ENCODE results near the gene FAM180A. TPM values are rescaled to one million over a fixed set of nuclear protein-coding genes. Genes with fewer than 3 reads are reported as not detected.

FAM180A gene
- polyA plus RNA-seq, 1 donor from 2014 or later, result not detected

DNA sequence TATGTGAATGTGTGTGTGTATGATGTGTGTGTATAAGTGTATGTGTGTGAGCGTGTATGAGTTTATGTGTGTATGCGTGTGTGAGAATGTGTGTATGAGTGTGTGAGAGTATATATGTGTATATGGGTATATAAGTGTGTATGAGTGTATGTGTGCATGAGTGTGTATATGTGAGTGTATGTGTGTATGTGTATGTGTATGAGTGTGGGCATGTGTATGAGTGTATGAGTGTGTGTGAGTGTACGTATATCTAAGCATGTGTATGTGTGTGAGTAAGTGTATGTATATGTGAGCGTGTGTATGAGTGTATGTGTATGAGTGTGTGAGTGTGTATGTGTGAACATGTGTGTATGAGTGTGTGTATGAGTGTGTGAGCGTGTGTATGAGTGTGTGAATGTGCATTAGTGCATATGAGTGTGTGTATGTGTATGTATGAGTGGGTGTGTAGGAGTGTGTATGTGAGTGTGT, 33.5 kb downstream of the FAM180A start (continued):
- TF ChIP-seq RAD21 (conservative IDR thresholded peaks at IDR 0.05), result no peak
- TF ChIP-seq SMC3 (conservative IDR thresholded peaks at IDR 0.05; ENCODE audit: poor library complexity), result no peak
- no peak for TF ChIP-seq POLR2AphosphoS5 (IDR thresholded peaks at IDR 0.05)

- Histone ChIP-seq H3K4me2 (ENCODE audit: low read length) (no peak overlapping the region), H2AFZ (ENCODE audit: low read depth, low read length) (no peak overlapping the region), H3K9ac (ENCODE audit: low read length) (no peak overlapping the region), H3F3A (ENCODE audit: insufficient read depth, low read length, poor library complexity, severe bottlenecking) (no peaks in the 10 kb centered on the region), H3K27ac (ENCODE audit: low read length) (no peak overlapping the region), H3K79me2 (replicated peaks; ENCODE audit: insufficient read depth, low read length) (no peaks in the 10 kb centered on the region), H3K36me3 (ENCODE audit: insufficient read depth, low read length) (no peaks in the 10 kb centered on the region), H3K27me3 (ENCODE audit: insufficient read depth, low read depth, low read length) (no peaks in the 10 kb centered on the region), H3K9me3 (ENCODE audit: low read length) (no peaks in the 10 kb centered on the region), H4K20me1 (ENCODE audit: insufficient read depth) (no peaks in the 10 kb centered on the region), H3K4me3 (ENCODE audit: low read length) (no peak overlapping the region), H3K9me2 (ENCODE audit: insufficient read depth, low read length) (no peaks in the 10 kb centered on the region)
- no peak for TF ChIP-seq EZH2 (IDR thresholded peaks at IDR 0.05; ENCODE audit: borderline replicate concordance, insufficient read depth, low read length, poor library complexity, severe bottlenecking)
- TF ChIP-seq REST (IDR thresholded peaks at IDR 0.05; ENCODE audit: borderline replicate concordance), result no peak
- TF ChIP-seq RAD21 (conservative IDR thresholded peaks at IDR 0.05), result no peak
- TF ChIP-seq MXI1 (conservative IDR thresholded peaks at IDR 0.05; ENCODE audit: poor library complexity, severe bottlenecking), result no peak
- TF ChIP-seq EP300 (conservative IDR thresholded peaks at IDR 0.05; ENCODE audit: poor library complexity, severe bottlenecking), result no peak
- no peak for TF ChIP-seq CTCF (IDR thresholded peaks at IDR 0.05; ENCODE audit: poor library complexity, severe bottlenecking)
- no peak for TF ChIP-seq POLR2AphosphoS5 (IDR thresholded peaks at IDR 0.05)
- no peak for TF ChIP-seq SMC3 (conservative IDR thresholded peaks at IDR 0.05; ENCODE audit: poor library complexity)
- no peak for TF ChIP-seq TAF1 (IDR thresholded peaks at IDR 0.05; ENCODE audit: low read depth)
Measured at GRCh38 chr7:135714534-135715009, 34.0 kb downstream of the FAM180A start.

DNA sequence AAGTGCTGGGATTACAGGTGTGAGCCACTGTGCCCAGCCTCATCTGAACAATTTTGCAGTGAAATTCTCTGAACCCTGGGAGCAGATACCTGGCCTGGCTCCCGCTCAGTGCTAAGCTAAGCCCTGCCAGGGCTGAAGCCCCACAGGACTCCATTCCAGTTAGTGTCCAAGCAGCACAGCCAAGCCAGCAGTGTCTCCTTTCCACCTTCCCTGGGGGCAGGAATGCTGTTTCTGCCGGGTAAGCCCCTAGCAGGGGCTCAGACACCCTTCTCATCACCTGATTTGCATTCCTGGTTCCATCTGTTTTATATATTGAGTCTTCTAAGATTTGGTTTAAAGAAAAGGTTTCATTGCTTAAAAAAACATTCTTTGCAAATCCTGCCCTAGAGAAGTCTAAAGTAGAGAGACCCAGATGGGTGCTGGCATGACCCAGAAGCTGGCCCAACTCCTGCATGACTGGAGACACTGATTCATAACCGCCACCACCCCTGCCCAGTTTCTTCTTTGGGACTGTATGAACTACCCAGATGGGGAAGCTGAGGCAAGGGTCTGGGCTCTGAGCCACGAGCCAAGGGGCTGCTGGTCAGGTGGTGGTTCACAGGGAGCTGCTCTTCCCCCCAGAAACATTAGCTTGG, 34.7 kb downstream of the FAM180A start:
- no peaks in the 10 kb centered on the region for H3K36me3 ChIP-seq (ENCODE audit: insufficient read depth, low read length)
- no peak overlapping the region for H3K27ac ChIP-seq (ENCODE audit: low read length)
- H3K4me3 ChIP-seq (ENCODE audit: low read length), result no peak overlapping the region
- no peaks in the 10 kb centered on the region for H3K9me3 ChIP-seq (ENCODE audit: low read length)
- no peaks in the 10 kb centered on the region for H3K79me2 ChIP-seq (replicated peaks; ENCODE audit: insufficient read depth, low read length)
- H2AFZ ChIP-seq (ENCODE audit: low read depth, low read length), result no peak overlapping the region
- H4K20me1 ChIP-seq (ENCODE audit: insufficient read depth), result no peaks in the 10 kb centered on the region
- TF ChIP-seq MXI1 (conservative IDR thresholded peaks at IDR 0.05; ENCODE audit: poor library complexity, severe bottlenecking), result no peak
- TF ChIP-seq POLR2AphosphoS5 (IDR thresholded peaks at IDR 0.05), result no peak
- TF ChIP-seq TAF1 (IDR thresholded peaks at IDR 0.05; ENCODE audit: low read depth), result no peak
- no peak for TF ChIP-seq RAD21 (conservative IDR thresholded peaks at IDR 0.05)
- TF ChIP-seq SMC3 (conservative IDR thresholded peaks at IDR 0.05; ENCODE audit: poor library complexity), result no peak
- TF ChIP-seq CTCF (IDR thresholded peaks at IDR 0.05; ENCODE audit: poor library complexity, severe bottlenecking), result no peak
- TF ChIP-seq EP300 (conservative IDR thresholded peaks at IDR 0.05; ENCODE audit: poor library complexity, severe bottlenecking), result no peak
- no peak for TF ChIP-seq EZH2 (IDR thresholded peaks at IDR 0.05; ENCODE audit: borderline replicate concordance, insufficient read depth, low read length, poor library complexity, severe bottlenecking)
- no peak for TF ChIP-seq REST (IDR thresholded peaks at IDR 0.05; ENCODE audit: borderline replicate concordance)
- H3K4me2 ChIP-seq (ENCODE audit: low read length), result no peak overlapping the region
- H3F3A ChIP-seq (ENCODE audit: insufficient read depth, low read length, poor library complexity, severe bottlenecking), result no peaks in the 10 kb centered on the region
- H3K27me3 ChIP-seq (ENCODE audit: insufficient read depth, low read depth, low read length), result no peaks in the 10 kb centered on the region
- no peaks in the 10 kb centered on the region for H3K9me2 ChIP-seq (ENCODE audit: insufficient read depth, low read length)
- H3K9ac ChIP-seq (ENCODE audit: low read length), result no peak overlapping the region
